ENCODE measurements around the gene CELA2A.
"Not testable (repeated sequence)": the region's sequence is repeated elsewhere in the genome, so short reads cannot be mapped to it uniquely, and the experiment has no call there.

Gene CELA2A

GRCh38 chr1:15471067-15471466, 14.5 kb downstream of the CELA2A start:
- not testable (repeated sequence) for DNase-seq

DNA sequence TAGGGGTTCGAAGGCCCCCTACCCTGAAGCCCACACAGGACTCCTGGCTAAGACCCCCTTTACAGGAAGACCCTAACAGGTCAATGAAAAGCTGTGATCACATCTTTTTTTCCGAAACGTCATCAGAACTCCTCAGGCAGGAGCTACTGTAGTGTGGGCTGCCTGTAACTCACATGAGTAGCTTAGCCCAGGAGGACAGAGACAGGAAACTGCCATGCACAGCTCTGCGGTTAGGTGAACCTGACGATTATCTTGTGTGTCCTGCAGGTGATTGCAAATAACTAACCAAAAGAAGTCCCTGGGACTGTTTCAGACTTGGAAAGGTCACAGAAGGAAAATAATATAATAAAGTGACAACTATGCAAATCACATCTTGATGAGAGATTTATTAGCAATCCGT, 15.2 kb downstream of the CELA2A start:
- DNase-seq: not testable (repeated sequence)

DNA sequence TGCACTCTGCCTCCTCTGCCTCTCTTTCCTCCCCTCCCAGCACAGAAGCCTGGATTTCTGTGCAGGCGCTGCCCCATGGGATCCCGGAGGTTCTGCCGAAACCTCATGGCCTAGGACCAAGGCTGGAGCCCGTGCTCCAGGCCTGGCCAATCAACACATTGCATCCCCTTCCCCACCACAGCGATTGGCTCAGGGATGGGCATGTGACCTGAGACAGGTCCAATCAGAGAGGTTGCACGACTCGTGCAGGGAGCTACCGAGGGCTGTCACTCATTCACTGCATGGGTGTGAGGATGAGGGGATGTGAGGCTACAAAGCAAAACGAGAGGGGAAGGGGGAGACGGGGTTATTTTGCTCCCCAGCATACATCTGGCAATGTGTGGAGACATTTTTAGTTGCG, 16.1 kb downstream of the CELA2A start:
- no peak for DNase-seq

- no peak for DNase-seq
These were observed 19.3 kb downstream of the CELA2A start, which contains the start of gene CELA2B for GRCh38 chr1:15475752-15476314. Gene CELA2B (plus strand): TSS chr1:15476104. CDS start chr1:15476126, 22 bp downstream.

DNA sequence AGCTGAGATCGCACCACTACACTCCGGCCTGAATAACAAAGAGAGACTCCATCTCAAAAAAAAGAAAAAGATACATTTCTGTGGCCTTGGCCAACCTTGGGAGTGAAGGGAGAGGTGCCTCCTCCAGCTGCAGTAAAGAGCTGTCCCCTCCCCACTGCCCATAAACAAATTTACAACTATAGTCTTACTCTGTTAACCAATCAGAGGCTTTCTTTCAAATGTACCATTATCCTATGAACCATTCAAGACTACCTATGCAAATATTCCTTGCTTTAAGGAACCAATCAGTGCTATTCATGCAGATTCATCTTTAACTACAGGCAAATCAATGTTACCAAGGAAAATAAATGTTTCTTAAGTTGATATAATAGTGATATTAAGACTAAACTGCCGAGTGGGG, 20.4 kb downstream of the CELA2A start:
- DNase-seq: no peak

GRCh38 chr1:15477646-15478212, 21.2 kb downstream of the CELA2A start:
- no peak for DNase-seq

GRCh38 chr1:15479654-15480347, 23.3 kb downstream of the CELA2A start:
- DNase-seq: no peak

GRCh38 chr1:15482455-15482854, 25.9 kb downstream of the CELA2A start:
- DNase-seq: not testable (repeated sequence)

- DNase-seq: not testable (repeated sequence)
These were observed 26.5 kb downstream of the CELA2A start for GRCh38 chr1:15482983-15483543.

- no peak for DNase-seq
These were observed 27.4 kb downstream of the CELA2A start for GRCh38 chr1:15483971-15484370.

GRCh38 chr1:15484443-15484842, 27.9 kb downstream of the CELA2A start:
- DNase-seq: not testable (repeated sequence)

GRCh38 chr1:15485636-15486035, 29.1 kb downstream of the CELA2A start:
- DNase-seq: no peak

GRCh38 chr1:15486844-15487610, 30.5 kb downstream of the CELA2A start:
- DNase-seq: not testable (repeated sequence)

- DNase-seq: no peak
These were observed 31.8 kb downstream of the CELA2A start for GRCh38 chr1:15488371-15488770.

DNA sequence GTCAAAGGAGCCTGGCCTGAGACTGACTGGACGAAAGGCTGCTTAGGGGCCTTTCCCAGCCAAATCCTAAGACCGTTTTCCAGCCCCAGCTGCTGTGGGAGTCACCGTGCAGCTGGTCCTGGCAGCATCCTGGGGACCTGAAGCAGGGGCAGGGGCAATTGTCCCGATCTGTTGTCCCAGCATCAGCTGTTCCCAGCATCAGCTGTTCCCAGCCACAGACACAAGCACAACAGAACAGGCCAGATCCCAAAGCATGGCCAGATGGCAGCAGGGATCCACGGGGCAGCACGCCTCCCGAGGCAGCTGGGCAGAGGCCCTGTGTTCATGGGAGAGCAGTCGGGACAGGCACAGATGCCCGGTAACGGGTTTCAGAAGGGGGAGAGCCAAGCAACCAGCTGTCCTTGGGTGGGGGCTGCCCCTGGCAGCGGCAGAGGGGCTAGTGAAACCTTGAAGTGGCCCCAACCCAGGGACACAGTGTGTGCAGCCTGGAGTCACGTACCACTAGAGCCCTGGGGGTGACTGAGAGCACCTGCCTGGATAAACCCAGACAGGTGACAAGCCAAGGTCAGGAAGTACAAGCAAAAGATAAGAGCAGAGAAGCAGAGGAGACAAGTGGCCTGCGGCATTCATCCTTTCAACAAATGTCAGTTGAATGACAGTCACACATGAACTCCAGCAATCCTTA, 32.7 kb downstream of the CELA2A start:
- DNase-seq: no peak

DNA sequence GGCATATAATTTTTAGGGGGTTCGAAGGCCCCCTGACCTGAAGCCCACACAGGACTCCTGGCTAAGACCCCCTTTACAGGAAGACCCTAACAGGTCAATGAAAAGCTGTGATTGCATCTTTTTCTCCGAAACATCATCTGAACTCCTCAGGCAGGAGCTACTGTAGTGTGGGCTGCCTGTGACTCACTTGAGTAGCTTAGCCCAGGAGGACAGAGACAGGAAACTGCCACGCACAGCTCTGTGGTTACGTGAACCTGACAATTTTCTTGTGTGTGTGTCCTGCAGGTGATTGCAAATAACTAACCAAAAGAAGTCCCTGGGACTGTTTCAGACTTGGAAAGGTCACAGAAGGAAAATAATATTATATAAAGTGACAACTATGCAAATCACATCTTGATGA, 34.5 kb downstream of the CELA2A start:
- not testable (repeated sequence) for DNase-seq

GRCh38 chr1:15492596-15492995, 36.1 kb downstream of the CELA2A start:
- DNase-seq: no peak

GRCh38 chr1:15493869-15494390, 37.4 kb downstream of the CELA2A start:
- no peak for DNase-seq

DNA sequence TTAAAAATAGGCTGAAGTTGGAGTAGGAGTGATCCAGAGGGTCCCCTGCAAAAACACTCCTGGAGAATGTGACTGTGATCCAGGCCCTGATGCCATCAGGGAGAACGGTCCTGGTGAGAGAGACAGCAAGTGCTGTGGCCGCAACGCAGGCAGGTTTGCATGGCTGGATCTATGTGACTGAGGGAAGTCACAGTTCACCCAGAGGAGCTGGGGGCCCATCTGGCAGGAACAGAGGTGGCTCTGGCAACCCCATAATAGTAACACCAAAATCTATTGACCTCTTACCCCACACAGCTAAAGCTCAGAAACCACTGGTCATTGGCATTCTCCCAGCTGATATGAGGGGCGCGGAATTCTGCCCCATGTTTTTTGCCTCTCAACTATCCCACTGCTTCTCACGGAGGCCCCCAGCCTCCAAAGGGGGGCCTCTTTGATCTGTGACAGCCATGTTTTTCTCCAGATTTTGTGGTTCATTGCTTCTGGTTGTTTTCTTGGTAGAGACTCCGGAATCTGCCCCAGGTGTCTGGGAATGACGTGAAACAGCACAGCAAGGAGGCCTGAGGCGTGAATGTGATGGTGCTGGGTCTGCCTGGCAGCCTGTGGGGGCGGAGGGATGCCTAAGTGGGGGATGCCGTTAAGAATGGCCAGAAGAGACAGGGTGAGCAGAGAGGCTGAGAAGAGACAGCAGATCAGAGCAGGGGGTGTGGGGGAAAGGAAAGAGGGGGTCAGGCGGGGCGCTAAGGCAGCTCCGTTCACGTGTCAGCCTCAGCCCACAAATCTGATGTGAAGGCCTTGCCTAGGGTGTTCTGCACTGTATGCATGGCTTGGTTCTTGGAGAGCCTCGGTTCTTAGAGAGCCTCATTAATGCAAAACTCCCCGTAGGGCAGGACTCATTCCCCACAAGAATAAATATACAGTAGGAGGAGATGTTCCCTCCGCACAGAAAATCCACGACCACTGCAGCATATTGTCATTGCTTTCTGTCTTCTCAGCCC, 43.9 kb downstream of the CELA2A start:
- no peak for DNase-seq

DNA sequence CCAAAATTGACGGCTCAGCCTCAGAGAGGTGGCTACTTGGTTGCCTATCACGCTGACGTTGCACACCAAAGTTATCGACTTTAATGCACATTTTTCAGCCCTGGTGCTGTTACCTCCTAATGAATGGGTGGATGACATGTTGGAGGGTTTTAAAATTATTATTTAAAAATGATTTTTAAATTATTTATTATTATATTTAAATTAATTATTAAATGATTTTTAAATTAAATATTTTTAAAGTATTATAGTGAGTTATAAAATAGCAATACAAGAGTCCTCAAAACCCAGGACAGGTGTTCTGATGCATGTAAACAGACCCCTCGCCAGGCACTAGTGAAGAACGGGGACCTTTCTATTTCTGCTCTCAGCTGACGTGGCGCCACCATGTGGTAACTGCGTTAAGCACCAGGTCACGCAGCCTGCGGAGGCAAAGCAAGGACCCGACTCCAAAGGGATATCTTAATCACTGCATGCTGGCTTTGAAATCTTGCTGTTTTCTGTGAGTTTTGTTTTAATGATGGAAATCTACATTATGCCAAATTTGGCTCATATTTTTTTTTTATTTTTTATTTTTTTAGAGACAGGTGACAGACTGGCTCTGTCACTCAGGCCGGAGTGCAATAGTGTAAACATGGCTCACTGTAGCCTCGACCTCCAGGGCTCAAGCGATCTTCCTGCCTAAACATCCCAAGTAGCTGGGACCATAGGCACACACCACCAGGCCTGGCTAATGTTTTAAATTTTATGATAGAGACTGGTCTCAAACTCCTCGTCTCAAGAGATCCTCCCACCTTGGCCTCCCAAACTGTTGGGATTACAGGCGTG, 44.9 kb downstream of the CELA2A start:
- DNase-seq: peak; percentile 60

Measured in COR-L47 (cell line).